Neural progenitor cell (in vitro differentiated cells): ENCODE data around the gene OR2T3. TPM values are rescaled to one million over a fixed set of nuclear protein-coding genes. Genes with fewer than 3 reads are reported as not detected.
"Not testable (repeated sequence)": the region's sequence is repeated elsewhere in the genome, so short reads cannot be mapped to it uniquely, and the experiment has no call there.

Source experiments
- DNase-seq: peaks from one replicate; pipeline ENCODE4 v3.0.0-alpha.2; 2016; ENCODE audit warnings: low spot score
- H2AFZ ChIP-seq: fragments of 200-600 bp; sonication (generic); replicated peaks from 2 replicates; pipeline ENCODE4 v1.6.1; 2016; ENCODE audit warnings: antibody characterized with exemption
- H3F3A ChIP-seq: fragments of 200-600 bp; sonication (generic); 2 replicates; pipeline ENCODE4 v1.6.1; 2016; ENCODE audit warnings: antibody characterized with exemption, low read depth
- H3K27ac ChIP-seq: fragments of 200-600 bp; sonication (generic); 2 replicates; pipeline ENCODE4 v1.5.1; 2016; ENCODE audit warnings: mild to moderate bottlenecking
- H3K27me3 ChIP-seq: fragments of 200-600 bp; sonication (generic); 2 replicates; pipeline ENCODE4 v1.6.1; 2016; ENCODE audit warnings: mild to moderate bottlenecking, moderate library complexity
- H3K36me3 ChIP-seq: fragments of 200-600 bp; sonication (generic); 2 replicates; pipeline ENCODE4 v1.5.1; 2016
- H3K4me1 ChIP-seq: fragments of 200-600 bp; sonication (generic); 2 replicates; pipeline ENCODE4 v1.6.1; 2016; ENCODE audit warnings: mixed run types
- H3K4me2 ChIP-seq: fragments of 200-600 bp; sonication (generic); 2 replicates; pipeline ENCODE4 v1.6.1; 2016
- H3K4me3 ChIP-seq: fragments of 200-600 bp; sonication (generic); 2 replicates; pipeline ENCODE4 v1.5.1; 2016
- H3K79me2 ChIP-seq: fragments of 200-600 bp; sonication (generic); 2 replicates; pipeline ENCODE4 v1.6.1; 2016; ENCODE audit warnings: low read depth
- H3K9ac ChIP-seq: fragments of 200-600 bp; sonication (generic); 2 replicates; pipeline ENCODE4 v1.6.1; 2016
- H3K9me3 ChIP-seq: fragments of 200-600 bp; sonication (generic); 2 replicates; pipeline ENCODE4 v1.5.1; 2016; ENCODE audit warnings: low read depth
- H4K20me1 ChIP-seq: fragments of 200-600 bp; sonication (generic); 2 replicates; pipeline ENCODE4 v1.6.1; 2016; ENCODE audit warnings: low read depth
- H3K27ac Mint-ChIP-seq: 3 replicates; pipeline ENCODE4 v1.8.0; 2021; ENCODE audit warnings: mixed read lengths
- H3K27me3 Mint-ChIP-seq: 2 replicates; pipeline ENCODE4 v1.8.0; 2022; ENCODE audit warnings: low read depth, mild to moderate bottlenecking, inconsistent platforms, moderate library complexity, mixed read lengths; ENCODE audit not compliant: insufficient read depth
- H3K36me3 Mint-ChIP-seq: 3 replicates; pipeline ENCODE4 v1.8.0; 2021; ENCODE audit warnings: mixed read lengths
- H3K4me1 Mint-ChIP-seq: 3 replicates; pipeline ENCODE4 v1.8.0; 2021; ENCODE audit warnings: mixed read lengths
- H3K4me3 Mint-ChIP-seq: 3 replicates; pipeline ENCODE4 v1.8.0; 2021; ENCODE audit warnings: mild to moderate bottlenecking, moderate library complexity, mixed read lengths
- H3K9me3 Mint-ChIP-seq: 3 replicates; pipeline ENCODE4 v1.8.0; 2020; ENCODE audit warnings: mixed read lengths
- total RNA-seq: library from RNA; depleted of rRNA; stranded (reverse); fragments of >200 nt; gene quantifications from 2 replicates; pipeline ENCODE4 v1.2.3, GENCODE V29; 2015; ENCODE audit warnings: low replicate concordance

The OR2T3 gene, protein sequence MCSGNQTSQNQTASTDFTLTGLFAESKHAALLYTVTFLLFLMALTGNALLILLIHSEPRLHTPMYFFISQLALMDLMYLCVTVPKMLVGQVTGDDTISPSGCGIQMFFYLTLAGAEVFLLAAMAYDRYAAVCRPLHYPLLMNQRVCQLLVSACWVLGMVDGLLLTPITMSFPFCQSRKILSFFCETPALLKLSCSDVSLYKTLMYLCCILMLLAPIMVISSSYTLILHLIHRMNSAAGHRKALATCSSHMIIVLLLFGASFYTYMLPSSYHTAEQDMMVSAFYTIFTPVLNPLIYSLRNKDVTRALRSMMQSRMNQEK
- not detected in 2 replicates for total RNA-seq

DNA sequence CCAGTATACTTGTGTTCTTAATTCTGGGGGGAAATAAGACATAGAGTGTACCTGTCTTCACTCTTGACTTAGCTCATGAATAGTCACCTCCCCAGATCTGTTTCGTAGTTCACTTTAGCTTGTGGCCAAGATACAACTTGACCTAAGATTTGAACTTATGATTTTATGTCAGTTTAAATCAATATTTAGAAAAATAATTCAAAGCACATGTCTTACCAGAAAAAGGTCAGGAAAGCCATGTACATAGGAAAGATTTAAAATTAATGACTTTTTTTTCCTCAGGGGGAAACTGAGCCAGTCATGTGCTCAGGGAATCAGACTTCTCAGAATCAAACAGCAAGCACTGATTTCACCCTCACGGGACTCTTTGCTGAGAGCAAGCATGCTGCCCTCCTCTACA lies at the start of gene OR2T3:
TSS of gene OR2T3 (plus strand) at position 301 of the 400 bp plus-strand sequence. CDS start at position 301, 0 bp downstream.
- not testable (repeated sequence) for H3K79me2 ChIP-seq, H3F3A ChIP-seq, H3K4me1 Mint-ChIP-seq, H3K27ac ChIP-seq, H3K27me3 ChIP-seq, H4K20me1 ChIP-seq, H3K27ac Mint-ChIP-seq, H3K4me3 ChIP-seq, H3K27me3 Mint-ChIP-seq, H3K4me1 ChIP-seq, H2AFZ ChIP-seq, H3K36me3 ChIP-seq, H3K4me3 Mint-ChIP-seq, H3K9ac ChIP-seq, DNase-seq, H3K4me2 ChIP-seq, H3K9me3 ChIP-seq, H3K36me3 Mint-ChIP-seq
- peaks cover 19% of the 10 kb centered on the region for H3K9me3 Mint-ChIP-seq

DNA sequence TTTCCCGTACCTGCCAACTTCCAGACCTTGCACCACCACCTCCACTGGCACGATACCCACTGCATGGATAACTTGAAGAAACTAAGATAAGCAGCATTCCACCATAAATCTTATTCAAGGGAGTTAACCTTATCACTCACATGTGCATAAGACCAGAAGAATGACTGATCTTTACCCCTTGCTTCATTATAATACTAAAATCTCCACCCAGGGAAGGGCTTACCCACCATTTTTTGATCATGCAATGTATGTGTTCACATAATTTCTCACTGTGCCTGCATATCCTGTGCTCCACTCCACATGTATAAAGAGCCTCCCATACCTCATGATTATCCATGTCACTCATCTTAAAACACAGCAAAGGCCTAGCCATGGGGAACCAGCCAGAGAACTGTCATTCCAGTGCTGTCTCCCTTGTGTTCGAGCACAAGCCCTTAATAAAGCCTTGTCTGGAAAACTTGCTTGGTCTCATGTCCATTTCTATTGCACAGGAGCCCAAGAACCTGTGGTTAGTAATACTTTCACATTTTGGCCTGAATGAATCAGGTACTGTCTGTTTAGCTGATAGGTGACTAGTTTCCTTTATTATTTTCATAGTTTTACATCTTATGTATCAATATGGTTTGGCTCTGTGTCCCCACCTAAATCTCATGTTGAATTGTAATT lies 45.5 kb upstream of the OR2T3 start:
- H3K9ac ChIP-seq, H3K4me3 ChIP-seq, H2AFZ ChIP-seq, H3K36me3 Mint-ChIP-seq, H3K4me2 ChIP-seq, H3K27ac Mint-ChIP-seq, H3K9me3 ChIP-seq, H3K27me3 ChIP-seq, DNase-seq, H3K79me2 ChIP-seq, H3K27ac ChIP-seq, H3K4me3 Mint-ChIP-seq, H3F3A ChIP-seq, H3K36me3 ChIP-seq, H4K20me1 ChIP-seq, H3K4me1 ChIP-seq, H3K27me3 Mint-ChIP-seq, H3K4me1 Mint-ChIP-seq: not testable (repeated sequence)
- H3K9me3 Mint-ChIP-seq: peaks cover 35% of the 10 kb centered on the region

DNA sequence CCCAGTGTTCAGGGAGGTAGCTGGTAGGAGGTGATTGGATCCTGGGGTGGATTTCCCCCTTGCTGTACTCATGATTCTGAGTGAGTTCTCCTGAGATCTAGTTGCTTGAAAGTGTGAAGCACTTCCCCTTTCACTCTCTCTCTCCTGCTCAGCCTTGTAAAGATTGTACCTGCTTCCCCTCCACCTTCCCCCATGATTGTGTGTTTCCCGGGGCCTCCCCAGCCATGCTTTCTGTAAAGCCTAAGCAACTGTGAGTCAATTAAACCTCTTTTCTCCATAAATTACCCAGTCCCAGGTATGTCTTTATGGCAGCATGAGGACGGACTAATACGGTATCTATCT lies 45.0 kb upstream of the OR2T3 start:
- not testable (repeated sequence) for H3K27ac ChIP-seq, H3K9me3 ChIP-seq, H4K20me1 ChIP-seq, H3K4me2 ChIP-seq, DNase-seq, H3K4me1 Mint-ChIP-seq, H3K4me3 Mint-ChIP-seq, H3K4me3 ChIP-seq, H2AFZ ChIP-seq, H3F3A ChIP-seq, H3K9ac ChIP-seq, H3K27me3 Mint-ChIP-seq, H3K79me2 ChIP-seq, H3K27me3 ChIP-seq, H3K27ac Mint-ChIP-seq, H3K4me1 ChIP-seq, H3K36me3 ChIP-seq, H3K36me3 Mint-ChIP-seq
- peaks cover 30% of the 10 kb centered on the region for H3K9me3 Mint-ChIP-seq

DNA sequence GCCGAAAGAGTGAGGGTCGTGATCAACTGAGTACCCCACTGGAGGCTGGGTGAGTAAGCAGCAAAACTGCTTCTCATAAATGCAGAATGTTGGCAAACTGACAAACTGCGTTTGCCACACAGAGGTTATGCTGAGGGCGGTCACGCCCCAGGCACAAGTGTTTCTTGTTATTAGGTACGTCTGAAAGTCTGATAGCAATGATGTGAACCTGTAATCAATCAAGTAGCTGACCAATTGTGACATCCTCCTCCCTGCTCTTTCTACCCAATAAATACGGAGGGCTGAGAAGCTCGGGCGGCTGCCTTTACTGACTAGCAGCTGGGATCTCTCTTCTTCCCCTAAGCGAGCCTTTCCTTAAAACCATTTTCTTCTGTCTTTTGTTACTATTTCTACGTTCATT lies 41.5 kb upstream of the OR2T3 start:
- peaks cover 20% of the 10 kb centered on the region for H3K9me3 Mint-ChIP-seq
- DNase-seq: not testable (repeated sequence)

DNA sequence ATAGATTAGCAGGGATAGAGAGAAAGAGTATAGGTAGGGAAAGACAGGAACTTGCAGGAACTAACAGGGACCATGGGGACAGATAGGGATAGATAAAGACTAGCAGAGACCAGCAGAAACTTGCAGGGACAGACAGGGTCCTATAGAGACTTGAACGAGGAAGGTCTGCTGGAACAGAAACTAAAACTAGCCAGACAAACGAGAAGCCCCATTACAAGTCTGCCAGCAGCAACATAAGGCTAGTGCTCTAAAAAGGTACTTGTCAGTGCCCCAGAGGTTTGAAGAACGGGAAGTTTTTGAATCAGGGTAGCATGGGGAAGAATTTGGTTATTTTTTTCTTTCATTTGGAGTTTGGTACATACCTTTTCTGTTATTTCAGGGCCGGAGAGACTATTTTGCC lies 41.0 kb upstream of the OR2T3 start:
- H3K27me3 ChIP-seq, H2AFZ ChIP-seq, H3K27ac ChIP-seq, H3K4me1 Mint-ChIP-seq, H3K27ac Mint-ChIP-seq, H3F3A ChIP-seq, H3K36me3 Mint-ChIP-seq, H3K27me3 Mint-ChIP-seq, H3K4me1 ChIP-seq, H3K36me3 ChIP-seq, H3K4me3 Mint-ChIP-seq, DNase-seq, H3K79me2 ChIP-seq, H3K4me2 ChIP-seq, H3K9me3 ChIP-seq, H3K9ac ChIP-seq, H4K20me1 ChIP-seq, H3K4me3 ChIP-seq: not testable (repeated sequence)
- H3K9me3 Mint-ChIP-seq: peaks cover 17% of the 10 kb centered on the region

More for the DNA sequence above, 41.5 kb upstream of the OR2T3 start:
- not testable (repeated sequence) for H3K4me3 Mint-ChIP-seq, H3K9ac ChIP-seq, H2AFZ ChIP-seq, H3K27ac ChIP-seq, H3K27me3 ChIP-seq, H3F3A ChIP-seq, H3K79me2 ChIP-seq, H3K4me1 Mint-ChIP-seq, H3K9me3 ChIP-seq, H3K4me2 ChIP-seq, H3K4me1 ChIP-seq, H4K20me1 ChIP-seq, H3K27ac Mint-ChIP-seq, H3K27me3 Mint-ChIP-seq, H3K36me3 ChIP-seq, H3K4me3 ChIP-seq, H3K36me3 Mint-ChIP-seq

DNA sequence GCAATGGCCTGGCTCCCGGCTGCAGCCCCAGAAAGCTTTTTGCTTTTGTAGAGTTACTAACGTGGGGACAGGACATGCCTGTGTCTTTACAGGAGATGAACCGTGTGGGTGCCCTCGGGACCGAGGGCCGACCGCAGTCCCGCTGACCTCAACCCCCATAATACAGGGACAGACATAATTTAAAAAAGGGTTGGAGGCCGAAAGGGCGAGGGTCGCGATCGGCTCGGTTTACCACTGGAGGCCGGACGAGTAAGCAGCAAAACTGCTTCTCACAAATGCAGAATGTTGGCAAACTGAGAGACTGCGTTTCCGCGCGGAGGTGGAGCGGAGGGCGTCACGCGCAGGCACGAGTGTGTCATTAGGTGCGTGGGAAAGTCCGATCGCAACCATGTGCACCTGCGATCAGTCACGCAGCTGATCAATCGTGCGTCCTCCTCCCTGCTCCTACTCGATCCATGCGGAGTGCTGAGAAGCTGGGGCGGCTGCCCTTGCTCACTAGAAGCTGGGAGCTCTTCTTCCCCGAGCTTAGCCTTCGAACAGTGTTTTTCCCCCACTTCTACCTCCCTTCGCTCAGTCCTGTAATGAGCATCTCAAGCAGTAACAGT lies 39.2 kb upstream of the OR2T3 start:
- not testable (repeated sequence) for H3K4me2 ChIP-seq, H3K4me3 Mint-ChIP-seq, H3K9me3 ChIP-seq, H3K36me3 Mint-ChIP-seq, H3K4me3 ChIP-seq, H4K20me1 ChIP-seq, H3K4me1 ChIP-seq, H3K27me3 ChIP-seq, H3K79me2 ChIP-seq, H3K27ac Mint-ChIP-seq, H2AFZ ChIP-seq, H3K4me1 Mint-ChIP-seq, H3K36me3 ChIP-seq, H3K27me3 Mint-ChIP-seq, H3K9ac ChIP-seq, DNase-seq, H3K27ac ChIP-seq, H3F3A ChIP-seq
- peaks cover 17% of the 10 kb centered on the region for H3K9me3 Mint-ChIP-seq

DNA sequence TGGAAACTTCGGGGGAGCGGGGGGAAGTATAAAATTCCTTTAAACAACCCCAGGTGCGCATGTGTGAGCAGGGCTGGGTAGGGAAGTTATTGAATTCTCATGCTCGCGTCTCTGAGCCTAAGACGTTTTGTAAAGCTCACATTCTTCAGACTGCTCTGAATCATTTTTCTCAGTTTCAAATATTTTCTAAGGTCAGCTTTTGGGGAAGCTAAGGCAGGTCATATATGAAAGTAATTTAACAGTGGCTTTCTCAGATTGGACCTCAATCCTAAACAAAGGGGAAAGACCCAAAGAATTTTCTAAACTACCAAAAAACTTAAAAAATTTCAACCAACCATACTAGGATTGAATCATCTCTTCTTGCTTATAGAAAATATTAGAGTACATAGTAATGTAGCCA lies 38.2 kb upstream of the OR2T3 start:
- not testable (repeated sequence) for H3K79me2 ChIP-seq, H3K4me3 Mint-ChIP-seq, H3F3A ChIP-seq, H4K20me1 ChIP-seq, H3K36me3 Mint-ChIP-seq, H3K27me3 ChIP-seq, DNase-seq, H3K4me1 Mint-ChIP-seq, H3K27ac ChIP-seq, H2AFZ ChIP-seq, H3K4me3 ChIP-seq, H3K4me1 ChIP-seq, H3K9me3 ChIP-seq, H3K27me3 Mint-ChIP-seq, H3K36me3 ChIP-seq, H3K4me2 ChIP-seq, H3K9ac ChIP-seq, H3K27ac Mint-ChIP-seq
- H3K9me3 Mint-ChIP-seq: peaks cover 17% of the 10 kb centered on the region

DNA sequence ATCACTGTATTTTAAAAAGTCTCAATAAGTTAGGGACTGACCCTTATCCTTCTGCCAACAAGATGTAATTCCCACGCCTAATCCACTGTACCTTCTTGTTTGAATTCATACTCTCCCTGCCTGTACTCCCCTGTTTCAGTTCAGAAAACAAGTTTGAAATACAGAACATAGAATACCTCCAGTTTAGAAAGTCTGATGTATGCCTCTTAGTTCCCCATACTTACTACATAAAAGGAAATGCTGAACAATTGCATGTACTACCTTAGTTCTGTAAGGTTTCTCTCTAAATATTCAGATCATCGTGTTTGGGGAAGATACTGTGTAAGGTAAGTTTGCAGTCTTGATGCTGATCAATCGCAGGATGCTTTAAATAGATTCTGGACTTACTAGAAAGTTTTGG lies 36.8 kb upstream of the OR2T3 start:
- not testable (repeated sequence) for H3K4me1 Mint-ChIP-seq, H2AFZ ChIP-seq

More for the DNA sequence above, 36.8 kb upstream of the OR2T3 start:
- H3K4me1 ChIP-seq, H3K4me3 Mint-ChIP-seq, H3K4me2 ChIP-seq, H3K27ac Mint-ChIP-seq, H3K27me3 ChIP-seq, H3K9ac ChIP-seq, H3F3A ChIP-seq, H4K20me1 ChIP-seq, H3K36me3 ChIP-seq, H3K79me2 ChIP-seq, H3K4me3 ChIP-seq, H3K36me3 Mint-ChIP-seq, H3K27me3 Mint-ChIP-seq, H3K27ac ChIP-seq, DNase-seq: not testable (repeated sequence)
- H3K9me3 ChIP-seq: peaks cover 12% of the 10 kb centered on the region
- H3K9me3 Mint-ChIP-seq: peaks cover 12% of the 10 kb centered on the region
